PC-9 (cell line): ENCODE data around the gene CD28. TPM values are rescaled to one million over a fixed set of nuclear protein-coding genes. Genes with fewer than 3 reads are reported as not detected.

Experiments
- BruUV-seq: library from RNA; stranded (reverse); fragments of 400-500 nt; replicated peaks from 2 replicates; lab custom pipeline; 2021; lab: Mats Ljungman, UMichigan
- CTCF ChIA-PET: fragments of 300-600 bp; sonication (Branson Sonifier 250); formaldehyde crosslinking; loops from one replicate; lab custom pipeline; 2022; ENCODE audit warnings: antibody characterized with exemption; lab: Charles Lee
- POLR2A ChIA-PET: fragments of 300-600 bp; sonication (Branson Sonifier 250); formaldehyde crosslinking; loops from one replicate; lab custom pipeline; 2022; ENCODE audit warnings: antibody characterized with exemption; ENCODE audit not compliant: unreplicated experiment; lab: Charles Lee
- DNase-seq, 2 experiments: peaks; one replicate each; pipeline versions ENCODE4 v3.0.0 to v3.0.0-alpha.2; 2015 to 2022; ENCODE audit warnings: mixed read lengths in 1 of 2
- H2AFZ ChIP-seq: fragments of 200-600 bp; sonication (generic); 2 replicates; pipeline ENCODE4 v1.8.1; 2017; ENCODE audit warnings: antibody characterized with exemption
- H3F3A ChIP-seq: fragments of 200-600 bp; sonication (generic); 2 replicates; pipeline ENCODE4 v1.8.1; 2017; ENCODE audit warnings: antibody characterized with exemption, mild to moderate bottlenecking, low read depth; ENCODE audit not compliant: insufficient read depth
- H3K27ac ChIP-seq: fragments of 200-600 bp; sonication (generic); 2 replicates; pipeline ENCODE4 v1.6.1; 2016; ENCODE audit warnings: mixed run types
- H3K27me3 ChIP-seq: fragments of 200-600 bp; sonication (generic); 2 replicates; pipeline ENCODE4 v1.6.1; 2016; ENCODE audit warnings: low read depth, mixed run types; ENCODE audit not compliant: insufficient read depth
- H3K36me3 ChIP-seq: fragments of 200-600 bp; sonication (generic); 2 replicates; pipeline ENCODE4 v1.6.1; 2016; ENCODE audit warnings: low read depth, mixed run types
- H3K4me1 ChIP-seq: fragments of 200-600 bp; sonication (generic); replicated peaks from 2 replicates; pipeline ENCODE4 v1.6.1; 2016; ENCODE audit warnings: mixed run types; ENCODE audit not compliant: insufficient read depth
- H3K4me2 ChIP-seq: fragments of 200-600 bp; sonication (generic); 2 replicates; pipeline ENCODE4 v1.6.1; 2017; ENCODE audit warnings: mixed run types
- H3K4me3 ChIP-seq: fragments of 200-600 bp; sonication (generic); 2 replicates; pipeline ENCODE4 v1.6.1; 2016; ENCODE audit warnings: mixed run types
- H3K79me2 ChIP-seq: fragments of 200-600 bp; sonication (generic); 2 replicates; pipeline ENCODE4 v1.6.1; 2017; ENCODE audit warnings: low read depth, mixed run types
- H3K9me2 ChIP-seq: fragments of 200-600 bp; sonication (generic); 2 replicates; pipeline ENCODE4 v1.8.1; 2017; ENCODE audit warnings: mild to moderate bottlenecking; ENCODE audit not compliant: insufficient read depth
- H3K9me3 ChIP-seq: fragments of 200-600 bp; sonication (generic); 2 replicates; pipeline ENCODE4 v1.8.1; 2016; ENCODE audit warnings: low read depth; ENCODE audit not compliant: insufficient read depth
- H4K20me1 ChIP-seq: fragments of 200-600 bp; sonication (generic); 2 replicates; pipeline ENCODE4 v1.8.1; 2017; ENCODE audit not compliant: insufficient read depth
- CTCF ChIP-seq: fragments of 200-600 bp; sonication (generic); conservative IDR thresholded peaks from 2 replicates; pipeline ENCODE4 v1.6.1; 2017; ENCODE audit warnings: mixed run types, antibody characterized with exemption, mild to moderate bottlenecking, moderate library complexity
- EZH2 ChIP-seq: fragments of 200-600 bp; sonication (generic); IDR thresholded peaks from 2 replicates; pipeline ENCODE4 v1.8.0; 2017; ENCODE audit warnings: antibody characterized with exemption, low read depth
- intact Hi-C: fragments of 100-400 bp; cut with micrococcal nuclease; formaldehyde crosslinking; loops from one replicate; pipeline ENCODE4 v1.10.0; 2022; ENCODE audit not compliant: unreplicated experiment
- total RNA-seq: library from RNA; stranded (reverse); gene quantifications from 2 replicates; pipeline ENCODE4 v1.2.3, GENCODE V29; 2021

The CD28 gene
- total RNA-seq, 1 experiment from 2014 or later = not detected

GRCh38 chr2:203739351-203739750 lies 32.9 kb downstream of the CD28 start:
- H3K9me3 ChIP-seq = no peaks in the 10 kb centered on the region
- no peaks in the 10 kb centered on the region for H3F3A ChIP-seq
- no peaks in the 10 kb centered on the region for H3K36me3 ChIP-seq
- BruUV-seq = no TSS peak
- H3K4me1 ChIP-seq = peaks cover 12% of the 10 kb centered on the region; the same call in 1 of the 2 replicates
- no peaks in the 10 kb centered on the region for H3K9me2 ChIP-seq
- H3K27ac ChIP-seq = no peak overlapping the region
- intact Hi-C loops = no loop called here
- no peaks in the 10 kb centered on the region for H4K20me1 ChIP-seq
- no peak overlapping the region for H3K4me2 ChIP-seq
- no peaks in the 10 kb centered on the region for H3K27me3 ChIP-seq
- no peak overlapping the region for H2AFZ ChIP-seq
- CTCF ChIA-PET = no interaction called here
- no peak overlapping the region for H3K4me3 ChIP-seq
- POLR2A ChIA-PET = interaction anchor here (0.6 kb wide), 1 partner anchor 59 kb away, joined by 4 read pairs; no protein-coding TSS in a partner anchor
- TF ChIP-seq CTCF (no peak), EZH2 (no peak)
- no peak for DNase-seq
- no peaks in the 10 kb centered on the region for H3K79me2 ChIP-seq

- Histone ChIP-seq H3K4me1 (peaks cover 12% of the 10 kb centered on the region; the same call in 1 of the 2 replicates), H3K4me3 (no peak overlapping the region), H3K27ac (no peak overlapping the region), H3K4me2 (no peak overlapping the region), H3K9me2 (no peaks in the 10 kb centered on the region), H4K20me1 (no peaks in the 10 kb centered on the region), H3K36me3 (no peaks in the 10 kb centered on the region), H2AFZ (no peak overlapping the region), H3K9me3 (no peaks in the 10 kb centered on the region), H3K27me3 (no peaks in the 10 kb centered on the region), H3K79me2 (no peaks in the 10 kb centered on the region), H3F3A (no peaks in the 10 kb centered on the region)
- BruUV-seq = no TSS peak
- ChIA-PET CTCF (no interaction called here), POLR2A (interaction anchor here (0.6 kb wide), 1 partner anchor 1105 kb away, joined by 3 read pairs; no protein-coding TSS in a partner anchor)
- intact Hi-C loops = no loop called here
- TF ChIP-seq EZH2 (no peak), CTCF (no peak)
- no peak for DNase-seq
Measured at GRCh38 chr2:203740871-203741281, 34.4 kb downstream of the CD28 start.

- intact Hi-C loops = no loop called here
- Histone ChIP-seq H3K4me1 (peaks cover 12% of the 10 kb centered on the region; the same call in 1 of the 2 replicates), H3K36me3 (no peaks in the 10 kb centered on the region), H2AFZ (no peak overlapping the region), H3K27me3 (no peaks in the 10 kb centered on the region), H4K20me1 (no peaks in the 10 kb centered on the region), H3F3A (no peaks in the 10 kb centered on the region), H3K4me3 (no peak overlapping the region), H3K9me2 (no peaks in the 10 kb centered on the region), H3K9me3 (no peaks in the 10 kb centered on the region), H3K4me2 (no peak overlapping the region), H3K79me2 (no peaks in the 10 kb centered on the region), H3K27ac (no peak overlapping the region)
- DNase-seq = no peak
- POLR2A ChIA-PET = no interaction called here
- no TSS peak for BruUV-seq
- TF ChIP-seq CTCF (no peak), EZH2 (no peak)
- CTCF ChIA-PET = no interaction called here
Measured at GRCh38 chr2:203741566-203741965, 35.1 kb downstream of the CD28 start.
